CD4-positive, alpha-beta T cell treated with Interleukin-4 for 1 hour (primary cell): Measurements from ENCODE around the gene SETD6.

Experiments
- DNase-seq, 2 donors: peaks; one replicate each; pipeline ENCODE4 v3.0.0-alpha.2; 2020 to 2022

The SETD6 gene

GRCh38 chr16:58509256-58510096 lies 5.8 kb upstream of the SETD6 start:
- DNase-seq = no peak

DNA sequence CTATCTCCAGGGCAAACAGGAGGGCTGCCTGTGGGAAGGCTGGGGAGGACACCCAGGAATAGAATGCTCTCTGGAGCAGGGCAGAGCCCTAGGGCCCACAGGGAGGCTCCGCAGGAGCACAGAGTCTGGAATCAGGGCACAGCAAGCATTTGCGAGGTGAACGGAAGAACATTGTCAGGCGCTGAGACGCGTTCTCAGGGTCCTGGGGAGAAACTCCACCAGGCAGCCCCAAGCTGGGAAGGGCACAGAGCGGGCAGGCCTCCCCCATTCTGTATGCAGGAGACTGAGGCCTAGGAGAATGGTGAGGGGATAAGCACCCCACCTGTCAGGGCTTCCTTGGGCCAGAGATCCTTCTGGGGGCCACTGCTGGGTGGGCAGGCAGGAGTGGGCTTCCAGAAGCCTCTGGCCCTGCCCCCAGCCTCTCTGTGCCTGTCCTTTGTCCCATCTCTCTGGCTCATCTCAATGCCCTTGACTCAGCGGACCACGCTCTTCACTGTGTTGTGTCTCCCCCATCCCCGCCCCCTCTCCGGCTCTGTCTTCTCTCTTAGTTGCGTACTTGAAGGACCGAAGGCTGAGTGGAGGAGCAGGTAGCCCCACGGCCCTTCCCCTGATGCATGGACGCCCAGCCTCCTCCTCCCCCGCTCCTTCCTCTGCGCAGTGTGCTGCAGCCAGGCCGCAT lies 5.1 kb upstream of the SETD6 start:
- DNase-seq = no peak

DNA sequence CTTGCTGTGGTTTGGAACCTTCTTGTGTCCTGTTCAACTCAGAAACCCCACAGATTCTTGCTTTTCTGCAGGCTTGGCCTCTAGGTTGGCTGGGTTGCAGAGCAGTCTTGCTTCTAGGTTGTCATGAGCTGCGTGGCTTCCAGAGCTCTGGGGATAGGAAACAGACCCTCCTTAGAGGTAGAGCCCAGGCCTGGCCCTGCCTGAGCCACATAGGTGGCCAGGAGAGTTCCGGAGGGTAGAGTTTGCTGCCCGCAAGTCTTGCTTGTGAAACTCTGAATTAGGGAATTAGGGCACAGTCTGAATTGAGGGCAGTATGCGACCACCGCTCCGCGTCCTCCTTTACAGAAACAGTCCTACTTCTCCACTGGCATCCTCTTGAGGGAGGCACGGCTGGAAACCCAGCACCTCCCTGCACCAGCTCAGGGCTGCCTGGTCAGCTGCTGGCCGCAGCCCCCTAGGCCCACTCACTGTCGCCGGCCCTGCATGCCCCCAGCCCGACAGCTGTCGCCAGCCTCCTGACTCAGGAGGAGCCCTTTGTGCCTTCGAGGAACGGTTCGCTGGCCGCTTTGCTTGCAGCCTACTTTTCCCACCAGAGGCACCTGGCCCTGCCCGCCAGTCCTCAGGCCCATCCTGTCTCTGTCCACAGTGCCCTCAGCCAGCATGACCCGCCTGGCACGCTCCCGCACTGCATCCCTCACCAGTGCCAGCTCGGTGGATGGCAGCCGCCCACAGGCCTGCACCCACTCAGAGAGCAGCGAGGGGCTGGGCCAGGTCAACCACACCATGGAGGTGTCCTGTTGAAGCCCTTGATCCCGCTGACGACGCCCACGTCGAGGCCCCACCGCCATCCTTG lies 4.3 kb upstream of the SETD6 start:
- no peak for DNase-seq

DNA sequence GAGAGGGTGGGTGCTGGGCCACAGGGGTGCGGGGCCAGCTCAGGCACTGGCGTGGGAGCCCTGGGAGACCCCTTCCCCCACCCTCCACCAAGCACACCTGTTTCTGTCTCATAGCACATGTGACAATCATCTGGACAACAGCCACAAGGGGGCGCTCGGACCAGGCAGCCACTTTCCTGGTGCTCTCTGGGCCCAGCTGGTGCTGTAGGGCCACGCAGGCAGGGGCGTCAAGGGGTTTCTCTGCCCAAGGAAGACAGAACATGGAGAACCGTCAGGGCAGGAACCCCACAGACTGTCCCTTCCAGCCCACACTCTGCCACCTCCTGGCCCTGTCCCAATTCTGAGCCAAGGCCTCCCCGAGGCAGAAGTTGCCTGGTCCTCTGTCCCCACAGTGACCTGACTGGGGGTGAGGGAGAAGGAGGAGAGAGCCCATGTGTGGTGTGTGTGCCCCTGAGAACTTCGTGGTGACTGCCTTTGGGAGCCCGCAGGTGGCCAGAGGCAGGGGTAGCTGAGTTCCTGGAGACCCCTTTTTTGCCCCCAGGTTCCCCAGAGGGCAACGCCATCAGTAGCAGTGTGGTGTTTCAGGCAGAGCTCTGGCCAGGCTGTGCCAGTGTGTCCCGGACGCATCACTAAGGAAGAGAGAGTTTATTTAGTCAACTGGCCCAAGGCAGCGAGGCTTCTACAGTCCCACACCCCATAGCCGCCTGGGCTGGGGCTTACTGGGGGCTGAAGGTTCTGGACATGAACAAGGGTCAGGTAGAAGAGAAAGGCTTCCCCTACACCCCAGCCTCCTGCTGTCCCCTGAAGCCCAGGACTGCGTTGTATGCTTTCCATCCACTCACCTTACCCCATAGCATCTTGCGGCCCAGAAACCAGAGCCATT lies 3.1 kb upstream of the SETD6 start:
- peak; percentile 79 to 80 for DNase-seq

- no peak for DNase-seq
Observed at GRCh38 chr16:58513874-58514273, 1.4 kb upstream of the SETD6 start.

DNA sequence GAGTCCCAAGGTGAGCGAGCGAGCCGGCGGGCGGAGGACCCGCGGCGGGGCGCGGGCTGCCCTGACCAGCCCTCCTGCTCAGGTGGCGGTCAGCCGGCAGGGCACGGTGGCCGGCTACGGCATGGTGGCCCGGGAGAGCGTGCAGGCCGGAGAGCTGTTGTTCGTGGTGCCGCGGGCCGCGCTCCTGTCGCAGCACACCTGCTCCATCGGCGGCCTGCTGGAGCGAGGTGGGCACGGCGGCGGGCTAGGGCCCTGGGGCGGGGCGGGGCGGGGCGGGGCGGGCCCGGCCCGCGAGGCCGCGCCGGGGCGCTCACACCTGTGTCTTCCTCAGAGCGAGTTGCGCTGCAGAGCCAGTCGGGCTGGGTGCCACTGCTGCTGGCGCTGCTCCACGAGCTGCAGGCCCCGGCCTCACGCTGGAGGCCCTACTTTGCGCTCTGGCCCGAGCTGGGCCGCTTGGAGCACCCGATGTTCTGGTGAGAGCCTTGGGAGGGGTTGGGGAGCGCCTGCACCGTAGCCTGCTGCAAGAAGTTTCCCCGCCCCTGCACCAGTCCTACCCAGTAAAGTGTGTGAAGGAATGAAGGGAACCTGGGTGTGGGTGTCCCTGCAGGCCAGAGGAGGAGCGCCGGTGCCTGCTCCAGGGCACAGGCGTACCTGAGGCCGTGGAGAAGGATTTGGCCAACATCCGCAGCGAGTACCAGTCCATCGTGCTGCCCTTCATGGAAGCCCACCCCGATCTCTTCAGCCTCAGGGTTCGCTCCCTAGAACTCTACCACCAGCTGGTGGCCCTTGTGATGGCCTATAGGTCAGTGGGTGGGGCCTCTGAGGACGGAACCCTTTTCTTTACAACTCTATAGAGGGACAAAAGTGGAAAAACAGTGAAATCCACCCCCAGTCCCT lies 802 bp downstream of the SETD6 start:
- DNase-seq = peak in 1 of 2 donors; percentile 42

DNA sequence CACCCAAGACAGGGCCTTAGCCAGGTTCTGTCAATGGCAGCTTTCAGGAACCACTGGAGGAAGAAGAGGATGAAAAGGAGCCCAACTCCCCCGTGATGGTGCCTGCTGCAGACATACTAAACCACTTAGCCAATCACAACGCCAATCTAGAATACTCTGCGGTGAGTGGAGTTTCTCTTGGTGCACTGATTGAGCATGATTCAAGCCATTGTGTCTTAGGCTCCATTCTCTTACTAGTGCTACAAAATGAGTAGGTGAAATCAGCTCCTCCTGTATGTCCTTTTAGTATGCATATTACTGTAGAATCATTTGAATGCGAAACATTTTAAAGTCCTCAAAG lies 1.4 kb downstream of the SETD6 start:
- no peak for DNase-seq

- DNase-seq = no peak
Observed at GRCh38 chr16:58518083-58518979, 3.0 kb downstream of the SETD6 start.

DNA sequence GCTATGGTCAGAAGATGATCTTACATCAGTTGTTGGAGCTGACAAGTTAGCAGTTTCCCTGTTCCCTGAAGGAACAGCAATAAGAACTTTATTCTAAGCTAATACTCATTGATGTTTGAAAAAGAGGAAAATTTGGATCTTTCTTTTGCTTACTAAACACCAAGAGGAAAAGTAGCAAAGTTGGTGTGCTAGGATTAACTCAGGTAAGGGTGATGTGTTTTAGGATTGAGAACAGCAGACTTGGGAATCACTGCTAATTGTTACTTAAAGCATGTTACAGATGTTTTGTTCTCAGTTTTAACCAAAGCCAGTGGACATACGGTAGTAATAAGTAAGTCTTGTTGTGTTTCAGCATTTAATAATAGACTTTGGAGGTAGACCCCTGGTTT lies 3.7 kb downstream of the SETD6 start:
- no peak for DNase-seq

DNA sequence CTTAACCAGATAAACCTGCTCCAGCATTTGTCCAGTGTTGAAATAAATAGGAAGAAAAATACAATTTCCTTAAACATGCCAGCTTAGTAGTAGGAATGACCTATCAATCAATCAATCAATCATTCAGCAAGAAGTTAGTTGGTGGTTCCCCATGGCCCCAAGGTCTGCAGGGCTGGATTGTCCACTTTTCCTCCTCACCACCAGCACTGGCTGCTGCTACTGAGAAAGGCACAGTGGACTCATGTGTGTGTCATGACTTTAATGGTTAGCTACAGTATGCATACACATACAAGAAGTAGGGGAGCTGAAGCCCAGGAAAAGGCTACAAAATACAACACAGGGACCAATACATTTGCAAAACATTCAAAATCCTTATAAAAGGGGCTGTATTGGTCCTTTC lies 4.4 kb downstream of the SETD6 start:
- no peak for DNase-seq

- no peak for DNase-seq
Observed at GRCh38 chr16:58530179-58530578, 14.9 kb downstream of the SETD6 start.

GRCh38 chr16:58532414-58532813 lies 17.1 kb downstream of the SETD6 start:
- DNase-seq = no peak

DNA sequence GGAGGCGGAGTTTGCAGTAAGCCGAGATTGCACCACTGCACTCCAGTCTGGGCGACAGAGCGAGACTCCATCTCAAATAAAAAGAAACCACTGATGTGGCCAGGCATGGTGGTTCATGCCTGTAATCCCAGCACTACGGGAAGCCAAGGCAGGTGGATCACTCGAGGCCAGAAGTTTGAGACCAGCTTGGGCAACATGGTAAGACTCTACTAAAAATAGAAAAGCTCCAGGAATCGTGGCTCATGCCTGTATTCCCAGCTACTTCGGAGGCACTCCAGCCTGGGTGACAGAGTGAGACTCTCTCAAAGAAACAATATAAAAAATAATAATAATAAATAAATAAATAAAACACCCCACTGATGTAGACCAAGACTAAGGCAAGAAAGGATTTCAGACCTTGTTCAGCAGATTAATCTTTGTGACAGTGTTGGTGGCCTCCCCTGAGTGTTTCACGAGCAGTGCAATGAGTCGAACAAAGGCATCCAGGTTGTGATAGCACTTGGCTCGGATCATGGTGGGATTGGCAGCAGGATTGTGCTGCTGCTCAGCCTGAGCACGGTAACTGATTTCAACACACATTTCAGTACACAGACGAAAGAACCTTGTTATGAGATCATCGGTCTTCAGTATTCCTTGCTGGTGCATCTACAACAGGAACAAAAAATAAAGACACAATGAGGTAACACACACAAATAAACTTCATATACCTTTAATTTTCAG lies 18.6 kb downstream of the SETD6 start:
- DNase-seq = no peak

DNA sequence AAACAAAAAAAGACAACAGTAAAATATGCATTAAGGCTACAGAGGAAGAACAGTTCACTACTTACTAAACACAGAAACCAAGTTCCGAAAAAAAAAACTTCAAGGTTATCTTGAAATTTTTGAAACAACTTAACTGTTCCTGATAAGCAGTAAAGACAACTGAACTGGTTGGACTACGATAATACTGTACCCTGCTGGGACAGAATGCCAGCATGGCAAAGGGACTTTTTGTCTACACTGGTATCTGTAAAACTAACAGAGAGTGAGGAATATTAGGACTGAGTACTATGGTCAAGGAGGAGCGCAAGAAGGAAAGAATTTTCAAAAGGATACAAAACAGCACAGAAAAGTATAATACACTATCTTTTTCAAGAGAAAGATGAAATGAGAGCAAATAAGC lies 19.8 kb downstream of the SETD6 start:
- no peak for DNase-seq

DNA sequence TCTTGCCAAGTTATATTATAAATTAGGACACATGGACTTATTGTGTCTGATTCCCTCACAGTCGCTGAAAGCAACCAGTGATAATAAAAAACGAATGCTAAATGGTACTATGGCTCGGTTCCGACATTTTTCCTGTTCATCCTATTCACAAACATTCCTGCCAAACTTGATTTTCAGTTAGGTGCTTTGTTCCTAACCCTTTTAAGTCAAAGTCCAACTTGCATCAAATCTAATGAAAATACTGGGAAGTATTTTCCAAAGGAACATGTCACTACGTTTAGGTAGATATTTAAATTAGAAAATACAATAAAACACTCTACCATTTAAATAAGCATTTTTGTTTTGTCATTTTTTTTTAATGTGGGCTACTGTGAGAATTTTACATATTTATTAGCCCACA lies 21.0 kb downstream of the SETD6 start:
- DNase-seq = no peak

GRCh38 chr16:58537124-58537906 lies 22.0 kb downstream of the SETD6 start:
- DNase-seq = no peak

DNA sequence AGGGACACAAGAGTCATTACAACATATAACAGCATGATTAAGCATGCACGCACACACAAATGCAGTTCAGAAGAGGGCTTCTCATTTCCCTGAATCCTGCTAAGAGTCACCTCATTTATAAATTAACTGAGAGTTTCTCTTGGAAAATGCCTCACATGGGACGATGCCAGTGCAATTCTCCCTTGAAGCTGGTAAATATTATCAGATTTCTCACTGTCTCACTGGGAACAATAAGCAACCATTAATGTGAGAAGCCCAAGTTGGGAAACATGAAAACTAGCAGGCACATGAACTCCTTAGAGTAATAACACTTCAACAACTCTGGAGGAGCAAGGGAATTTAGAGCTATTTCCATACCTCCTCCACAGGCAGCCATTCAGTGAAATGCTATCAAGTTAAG lies 26.4 kb downstream of the SETD6 start:
- no peak for DNase-seq

GRCh38 chr16:58542291-58542690 lies 27.0 kb downstream of the SETD6 start:
- no peak for DNase-seq

- DNase-seq = no peak
Observed at GRCh38 chr16:58543685-58544084, 28.4 kb downstream of the SETD6 start.
